GM18505 (cell line): ENCODE results near the gene PLXDC1.

Source experiments
- ATAC-seq: cut with Tn5 transposase; IDR thresholded peaks from one replicate; pipeline ENCODE4 v1.9.1; 2021; ENCODE audit not compliant: unreplicated experiment
- POLR2A ChIP-seq: IDR thresholded peaks from 4 replicates; pipeline ENCODE4 v1.6.1; 2011; ENCODE audit warnings: borderline replicate concordance; ENCODE audit not compliant: insufficient read depth, insufficient read length; ENCODE audit errors: extremely low read depth

PLXDC1 gene

DNA sequence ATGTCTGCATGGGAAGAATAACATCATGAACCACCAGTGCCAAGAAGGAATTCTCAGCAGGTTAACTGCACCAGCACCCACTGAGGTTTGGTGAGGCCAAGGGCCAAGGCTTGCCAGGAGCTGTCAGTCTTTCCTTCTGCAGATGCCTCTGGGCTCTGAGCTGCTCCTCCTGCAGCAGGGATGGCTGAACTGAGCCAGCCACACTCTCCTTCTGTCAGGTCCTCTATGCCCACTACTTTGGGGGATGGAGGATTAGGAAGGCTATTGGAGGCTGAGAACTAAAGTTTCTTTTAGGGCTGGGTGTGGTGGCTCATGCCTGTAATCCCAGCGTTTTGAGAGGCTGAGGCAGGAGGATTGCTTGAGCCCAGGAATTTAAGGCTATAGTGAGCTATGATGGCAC lies 71.6 kb downstream of the PLXDC1 start:
- no peak for TF ChIP-seq POLR2A
- ATAC-seq = no peak

DNA sequence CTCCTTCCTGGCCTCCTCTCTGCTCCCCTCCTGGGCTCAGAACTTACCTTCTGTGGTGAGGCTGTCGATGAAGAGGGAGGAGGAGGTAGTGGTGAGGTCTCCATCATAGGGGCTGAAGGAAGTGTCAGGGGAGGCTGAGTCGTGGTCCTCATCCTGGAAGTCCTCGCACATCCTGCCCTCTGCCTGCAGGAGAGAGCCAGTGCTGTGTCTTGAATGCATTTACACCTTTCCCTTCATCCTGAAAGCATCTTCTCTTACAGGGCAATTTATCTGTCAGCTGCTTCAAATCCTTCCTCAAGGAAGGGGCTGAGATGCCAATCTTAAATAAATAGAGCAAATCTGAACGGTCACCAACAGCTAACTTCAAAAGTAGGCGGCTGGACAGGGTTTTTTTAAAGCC lies 73.6 kb downstream of the PLXDC1 start:
- ATAC-seq = no peak
- TF ChIP-seq POLR2A = no peak

DNA sequence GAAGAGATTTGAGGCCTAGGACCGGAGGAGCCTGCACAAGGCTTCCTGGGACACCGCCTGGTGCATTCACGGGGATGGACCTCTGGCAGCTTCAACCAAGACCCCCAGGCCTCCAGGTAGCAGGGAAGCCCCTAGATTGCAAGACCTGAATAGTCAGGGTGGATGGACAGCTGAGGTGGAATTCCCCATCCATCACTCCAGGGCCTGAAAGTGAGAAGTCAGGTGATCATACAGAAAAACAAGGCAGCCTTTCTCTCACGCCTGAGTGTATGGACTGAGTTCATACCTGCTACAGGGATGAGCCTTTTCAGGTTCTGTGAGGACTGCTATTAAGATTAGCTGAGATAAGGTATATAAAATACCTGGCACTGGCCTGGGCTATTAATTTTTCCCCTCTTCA lies 74.2 kb downstream of the PLXDC1 start:
- ATAC-seq = no peak

DNA sequence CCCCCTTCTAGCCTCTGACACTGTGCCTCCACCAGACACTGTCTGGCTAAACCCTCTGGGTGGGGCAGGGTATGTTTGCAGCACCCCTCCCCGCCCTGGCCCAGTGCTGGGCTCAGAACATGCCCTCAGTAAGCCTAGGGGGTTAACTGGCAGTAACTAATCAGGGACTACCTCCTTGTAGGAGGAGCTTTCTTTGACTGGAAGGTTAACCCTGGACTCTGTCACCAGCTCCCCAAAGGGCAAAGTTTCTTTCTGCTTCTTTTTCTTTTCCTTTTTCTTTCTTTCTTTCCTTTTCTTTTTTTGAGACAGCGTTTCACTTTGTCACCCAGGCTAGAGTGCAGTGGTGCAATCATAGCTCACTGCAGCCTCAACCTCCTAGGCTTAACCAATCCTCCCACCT lies 76.8 kb downstream of the PLXDC1 start:
- no peak for ATAC-seq

More for the DNA sequence above, 74.2 kb downstream of the PLXDC1 start:
- no peak for TF ChIP-seq POLR2A

DNA sequence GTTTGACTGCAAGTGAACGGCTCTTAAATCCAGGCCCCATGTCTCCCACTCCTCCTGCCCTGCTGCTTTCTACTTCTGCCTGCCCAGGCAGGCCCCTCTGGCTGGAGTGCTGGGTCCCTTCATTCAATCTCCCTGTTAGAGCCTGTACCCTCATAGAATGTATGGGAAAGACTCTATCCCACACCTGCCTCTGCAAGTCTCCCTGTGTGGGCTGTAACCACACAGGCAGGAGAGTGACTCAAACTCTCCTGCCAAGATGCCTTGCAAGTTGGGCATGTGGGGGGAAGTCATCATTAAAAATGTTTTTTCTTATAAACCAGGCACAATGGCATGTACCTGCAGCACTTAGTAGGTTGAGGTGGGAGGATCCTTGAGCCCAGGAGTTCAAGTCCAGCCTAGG lies 77.5 kb downstream of the PLXDC1 start:
- no peak for TF ChIP-seq POLR2A

More for the DNA sequence above, 76.8 kb downstream of the PLXDC1 start:
- no peak for TF ChIP-seq POLR2A

DNA sequence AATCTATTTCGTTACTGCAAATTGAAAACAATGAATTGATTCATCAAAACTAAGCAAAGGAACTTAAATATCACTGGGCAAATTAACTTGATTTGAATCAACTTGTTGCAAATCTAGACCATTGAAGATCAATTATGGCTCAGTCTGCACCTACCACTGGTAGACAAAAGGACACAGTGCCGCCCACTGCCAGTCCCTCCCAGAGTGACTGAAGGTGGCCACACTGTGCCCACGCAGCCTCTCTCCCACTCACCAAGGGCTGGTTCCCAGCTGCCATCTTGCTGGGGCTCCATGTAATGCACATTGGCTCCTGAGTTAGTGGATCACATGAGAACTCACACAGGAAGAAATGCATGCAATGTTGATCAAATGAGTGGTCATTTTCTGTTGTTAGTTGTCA lies 78.1 kb downstream of the PLXDC1 start:
- TF ChIP-seq POLR2A = no peak
- no peak for ATAC-seq

More for the DNA sequence above, 77.5 kb downstream of the PLXDC1 start:
- ATAC-seq = no peak

- ATAC-seq = no peak
- TF ChIP-seq POLR2A = no peak
These were observed 79.9 kb downstream of the PLXDC1 start for GRCh38 chr17:39071573-39071972.

DNA sequence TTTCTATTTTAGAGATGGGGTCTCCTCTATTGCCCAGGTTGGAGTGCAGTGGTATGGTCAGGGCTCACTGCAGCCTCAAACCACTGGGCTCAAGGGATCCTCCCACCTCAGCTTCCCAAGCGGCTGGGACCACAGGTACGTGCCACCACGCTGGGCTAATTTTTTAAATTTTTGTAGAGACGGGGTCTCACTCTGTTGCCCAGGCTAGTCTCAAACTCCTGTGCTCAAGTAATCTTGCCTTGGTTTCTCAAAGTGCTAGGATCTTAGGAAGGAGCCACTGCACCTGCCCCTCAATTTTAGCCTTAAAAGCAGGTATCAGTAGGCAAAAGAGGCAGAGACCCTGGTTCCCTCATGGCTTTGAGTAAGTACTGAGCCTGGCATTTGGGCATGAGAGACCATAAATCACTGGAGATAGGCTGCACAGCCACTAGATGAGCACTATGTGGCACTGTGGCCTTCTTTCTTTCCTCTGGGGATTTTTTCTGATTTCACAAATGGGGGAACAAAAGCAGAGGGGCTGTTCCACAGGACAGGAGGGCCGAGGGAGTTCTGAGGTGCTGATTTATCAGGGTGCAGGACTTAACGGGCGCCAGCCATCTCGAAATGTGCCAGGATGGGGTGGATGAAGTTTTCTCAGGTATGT lies 82.2 kb downstream of the PLXDC1 start:
- no peak for TF ChIP-seq POLR2A
- no peak for ATAC-seq

- TF ChIP-seq POLR2A = no peak
- no peak for ATAC-seq
These were observed 86.6 kb downstream of the PLXDC1 start for GRCh38 chr17:39064819-39065218.

GRCh38 chr17:39064374-39064773 lies 87.1 kb downstream of the PLXDC1 start:
- TF ChIP-seq POLR2A = no peak
- no peak for ATAC-seq

DNA sequence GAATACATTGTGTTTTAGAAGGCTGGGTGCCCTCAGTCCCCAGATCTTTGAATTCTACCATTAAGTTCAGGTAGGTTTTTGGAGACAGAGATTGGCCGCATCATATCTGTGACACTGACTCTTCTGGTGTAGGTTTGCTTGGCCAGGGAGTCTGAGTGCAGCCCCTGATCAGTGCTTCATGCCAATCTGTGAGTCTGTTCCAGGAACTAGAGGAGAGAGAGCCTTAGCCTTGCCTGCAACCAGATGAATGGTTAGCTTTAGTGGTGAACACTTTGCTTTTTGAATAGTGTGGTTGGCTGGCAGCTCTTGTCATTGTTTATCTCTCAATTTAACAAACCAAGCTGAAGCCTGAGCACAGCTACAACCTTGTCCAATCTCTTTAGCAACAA lies 87.8 kb downstream of the PLXDC1 start:
- TF ChIP-seq POLR2A = no peak
- ATAC-seq = no peak

GRCh38 chr17:39062846-39063680 lies 88.4 kb downstream of the PLXDC1 start:
- no peak for ATAC-seq
- no peak for TF ChIP-seq POLR2A

GRCh38 chr17:39058524-39058923 lies 92.9 kb downstream of the PLXDC1 start:
- no peak for ATAC-seq

DNA sequence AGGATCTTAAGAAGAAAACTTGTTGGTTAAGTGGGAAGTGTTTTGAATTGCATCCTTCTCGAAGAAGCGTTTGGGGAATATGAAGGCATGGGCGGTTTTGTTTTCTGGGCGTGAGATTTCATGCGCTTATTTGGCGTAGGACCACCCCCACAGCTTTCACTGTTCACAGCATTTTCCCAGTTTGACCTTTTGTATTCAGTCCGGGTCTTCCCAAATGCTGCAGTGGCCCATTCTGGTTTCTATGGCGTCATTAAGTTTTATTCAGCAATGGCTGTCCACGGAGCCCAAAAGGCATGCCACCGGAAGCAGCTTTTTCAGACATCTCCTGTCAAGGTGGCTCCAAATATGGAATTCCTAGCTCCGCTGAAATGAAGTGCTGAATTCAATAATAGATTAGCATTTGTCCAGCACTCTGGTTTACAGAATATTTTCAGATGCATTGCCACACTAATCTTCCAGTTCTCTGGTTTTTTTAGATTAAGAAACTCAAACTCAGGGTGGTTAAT lies 93.7 kb downstream of the PLXDC1 start:
- TF ChIP-seq POLR2A = no peak
- ATAC-seq = no peak

More at GRCh38 chr17:39058524-39058923, 92.9 kb downstream of the PLXDC1 start:
- no peak for TF ChIP-seq POLR2A
